Muscle of back (tissue), 11 donors: ENCODE measurements around the gene CFAP92. TPM values are rescaled to one million over a fixed set of nuclear protein-coding genes. Genes with fewer than 3 reads are reported as not detected.

Experiments
- DNase-seq, 3 donors: peaks; one replicate each; pipeline versions ENCODE4 v3.0.0 to v3.0.0-alpha.2; 2013
- polyA plus RNA-seq, 10 donors: library from polyadenylated mRNA; unstranded; fragments of 120-200 nt; gene quantifications; one replicate each; pipeline ENCODE4 v1.2.1, GENCODE V29; 2013; ENCODE audit not compliant: insufficient read length in 10 of 10

The CFAP92 gene
- polyA plus RNA-seq, 10 donors = 0.42 to 1.5 (median 0.85) TPM

DNA sequence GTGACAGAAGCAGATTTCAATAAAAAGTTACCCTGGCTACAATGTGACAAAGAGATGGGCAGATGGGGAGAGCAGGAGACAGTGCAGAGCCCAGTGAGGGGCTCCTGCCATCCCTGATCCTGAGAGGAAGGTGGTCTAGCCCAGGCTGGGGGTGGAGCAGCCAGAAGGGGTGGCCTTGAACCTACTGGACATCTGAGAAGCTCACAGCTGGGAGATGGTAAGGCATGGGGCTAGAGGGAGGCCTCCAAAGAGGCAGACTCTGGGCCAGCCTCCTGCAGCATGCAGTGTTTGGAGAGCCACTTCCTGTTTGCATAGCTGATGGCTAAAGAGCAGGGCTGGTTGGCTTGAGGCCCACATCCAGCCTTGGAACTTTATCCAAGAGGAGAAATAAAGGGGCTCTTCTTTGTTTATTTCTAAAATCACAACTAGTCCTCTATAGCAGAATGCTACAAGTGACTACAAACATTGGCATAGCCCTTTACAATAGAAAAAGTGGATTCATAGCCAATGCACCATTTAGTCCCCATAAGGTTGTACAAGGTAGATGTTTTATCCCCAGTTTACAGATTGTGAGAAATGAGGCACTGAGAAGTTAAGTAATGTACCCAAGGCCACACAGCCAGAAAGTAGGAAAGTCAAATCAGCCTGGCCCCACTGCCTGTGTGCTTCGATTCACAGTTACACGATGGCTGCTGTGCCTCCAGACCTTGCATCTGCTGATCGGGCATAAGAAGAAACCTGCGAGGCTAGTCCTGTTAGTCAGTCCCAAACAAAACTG is 11.8 kb upstream of the CFAP92 start:
- DNase-seq = no peak

- no peak for DNase-seq
Observed at GRCh38 chr3:129004639-129005295, 10.9 kb upstream of the CFAP92 start.

GRCh38 chr3:129003578-129004112 is 9.8 kb upstream of the CFAP92 start:
- no peak for DNase-seq

- no peak for DNase-seq
Observed at GRCh38 chr3:129002573-129003569, 9.0 kb upstream of the CFAP92 start.

GRCh38 chr3:129001806-129002572 is 8.1 kb upstream of the CFAP92 start:
- peak in 1 of 3 donors; percentile 62 for DNase-seq

DNA sequence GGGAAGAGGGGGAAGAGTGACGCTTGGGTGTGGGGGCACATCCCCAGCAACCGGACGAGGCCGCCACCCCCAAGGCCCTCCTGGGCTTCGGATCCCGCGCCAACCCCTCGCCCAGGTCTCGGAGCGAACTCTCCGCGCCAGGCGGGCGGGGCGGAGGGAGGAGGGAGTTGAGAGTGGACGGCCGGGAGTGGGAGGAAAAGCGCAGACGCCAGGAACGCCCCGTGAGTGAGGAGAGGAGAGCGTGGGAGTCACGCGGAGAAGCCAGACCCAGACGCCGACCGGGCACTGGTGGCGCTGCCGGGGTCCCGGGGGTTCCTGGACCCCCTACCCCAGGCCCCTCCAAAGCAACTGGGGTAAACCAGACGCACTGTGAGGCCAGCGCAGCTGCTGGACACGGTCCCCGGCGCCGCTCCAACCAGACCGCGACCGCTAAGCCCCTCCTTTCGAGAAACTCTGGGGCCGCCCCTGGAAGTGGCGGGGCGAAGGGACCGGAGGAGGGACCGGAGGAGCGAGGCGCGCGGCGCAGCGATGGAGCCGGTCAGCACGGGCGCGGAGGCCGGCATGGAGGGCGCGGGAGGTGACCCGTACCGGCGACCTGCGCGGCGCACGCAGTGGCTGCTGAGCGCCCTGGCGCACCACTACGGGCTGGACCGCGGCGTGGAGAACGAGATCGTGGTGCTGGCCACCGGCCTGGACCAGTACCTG is 7.4 kb upstream of the CFAP92 start, which contains the start of gene EFCC1:
TSS of gene EFCC1 (plus strand) at position 204 of the 705 bp plus-strand sequence. CDS start at position 529, 325 bp downstream.
- DNase-seq = peak; percentile 36 to 92 (median 73)

GRCh38 chr3:129000742-129001100 is 6.8 kb upstream of the CFAP92 start:
- no peak for DNase-seq

DNA sequence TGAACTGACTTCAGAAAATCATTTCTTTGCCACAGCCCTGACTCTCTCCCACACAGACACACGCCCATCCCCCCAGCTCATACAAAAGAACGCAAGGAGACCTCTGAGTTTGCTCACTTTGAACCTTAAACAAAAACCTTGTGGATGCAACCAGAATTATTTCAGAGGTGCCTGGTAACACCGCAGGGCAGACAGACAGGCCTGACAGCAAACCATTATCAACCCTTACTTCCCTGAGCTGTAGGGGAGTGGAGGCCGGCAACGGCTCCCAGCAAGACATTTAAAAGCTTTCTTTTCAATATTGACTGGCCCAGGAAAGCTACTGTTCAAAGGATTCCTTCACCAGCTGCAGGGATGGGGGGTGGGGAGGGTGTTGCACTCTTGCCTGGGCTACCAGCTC is 5.2 kb upstream of the CFAP92 start:
- DNase-seq = no peak

DNA sequence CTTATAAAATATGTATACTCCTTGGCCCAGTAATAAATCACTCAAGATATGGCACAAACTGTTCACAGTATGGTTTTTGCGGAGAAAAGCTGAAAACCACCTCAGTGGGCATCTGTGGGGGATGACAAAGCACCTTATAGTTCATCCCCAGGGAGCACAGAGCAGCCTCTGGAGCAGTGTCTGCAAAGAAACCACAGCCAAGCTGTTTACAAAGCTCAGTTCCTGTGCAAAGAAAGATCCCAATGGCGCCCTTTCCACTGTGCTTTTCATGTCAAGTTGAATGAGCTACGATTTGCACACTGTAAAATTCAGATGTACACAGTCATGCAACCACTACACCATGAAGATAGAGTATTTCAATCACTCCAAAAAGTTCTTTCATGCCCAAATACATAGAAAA is 4.7 kb upstream of the CFAP92 start:
- DNase-seq = no peak

- DNase-seq = peak in 1 of 3 donors; percentile 55
Observed at GRCh38 chr3:128997486-128998133, 3.7 kb upstream of the CFAP92 start.

- no peak for DNase-seq
Observed at GRCh38 chr3:128996726-128997125, 2.9 kb upstream of the CFAP92 start.

GRCh38 chr3:128996200-128996599 is 2.3 kb upstream of the CFAP92 start:
- no peak for DNase-seq

- no peak for DNase-seq
Observed at GRCh38 chr3:128995737-128996136, 1.9 kb upstream of the CFAP92 start.

DNA sequence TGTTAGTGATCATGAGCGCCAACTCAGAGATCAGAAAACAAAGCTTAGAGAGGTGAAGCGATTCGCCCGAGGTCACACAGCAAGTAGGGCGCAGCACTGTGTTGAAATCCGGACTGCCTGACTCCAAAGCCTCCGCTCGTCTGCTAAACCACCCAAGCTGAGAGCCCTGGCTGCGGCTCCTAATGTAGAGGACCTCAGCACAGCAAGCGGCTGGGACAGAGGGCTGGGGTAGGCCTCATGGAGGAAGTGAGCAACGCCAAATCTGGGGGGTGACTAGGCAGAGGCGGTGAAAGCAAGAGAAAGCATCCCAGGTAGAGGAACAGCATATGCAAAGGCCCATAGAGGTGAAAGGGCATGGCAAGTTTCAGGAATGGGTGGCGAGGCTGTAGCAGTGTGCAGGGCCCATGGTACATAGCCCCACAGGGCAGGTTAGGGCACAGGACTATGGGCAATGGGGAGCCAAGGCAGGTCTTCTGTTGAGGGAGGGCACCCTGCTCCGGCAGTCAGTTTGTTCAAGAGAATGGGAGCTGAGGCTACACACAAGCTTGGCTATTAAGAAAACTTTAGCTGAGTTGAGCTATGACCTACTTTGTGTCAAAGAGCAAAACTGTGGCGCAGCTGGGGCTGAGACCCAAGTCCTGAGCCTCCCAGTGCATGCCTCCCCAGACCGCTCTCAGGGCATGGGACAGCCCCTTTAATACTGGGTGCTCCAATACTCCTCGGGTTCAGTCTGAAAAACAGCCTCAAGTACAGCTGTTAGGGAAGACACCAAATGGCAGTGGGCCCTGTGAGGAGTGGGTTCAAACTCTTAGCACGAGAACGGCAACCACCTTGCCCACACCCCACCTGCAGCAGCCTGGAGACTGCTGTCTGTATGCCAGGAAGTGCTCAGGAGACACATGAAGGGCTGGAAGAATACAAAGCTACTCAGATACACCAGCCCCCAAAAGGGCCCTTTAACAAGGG is 988 bp upstream of the CFAP92 start:
- no peak for DNase-seq

GRCh38 chr3:128994173-128994512 is 267 bp upstream of the CFAP92 start:
- DNase-seq = peak in 1 of 3 donors; percentile 58

- DNase-seq = no peak
Observed at GRCh38 chr3:128992926-128993460, 883 bp downstream of the CFAP92 start.

- no peak for DNase-seq
Observed at GRCh38 chr3:128991355-128991895, 2.5 kb downstream of the CFAP92 start.

DNA sequence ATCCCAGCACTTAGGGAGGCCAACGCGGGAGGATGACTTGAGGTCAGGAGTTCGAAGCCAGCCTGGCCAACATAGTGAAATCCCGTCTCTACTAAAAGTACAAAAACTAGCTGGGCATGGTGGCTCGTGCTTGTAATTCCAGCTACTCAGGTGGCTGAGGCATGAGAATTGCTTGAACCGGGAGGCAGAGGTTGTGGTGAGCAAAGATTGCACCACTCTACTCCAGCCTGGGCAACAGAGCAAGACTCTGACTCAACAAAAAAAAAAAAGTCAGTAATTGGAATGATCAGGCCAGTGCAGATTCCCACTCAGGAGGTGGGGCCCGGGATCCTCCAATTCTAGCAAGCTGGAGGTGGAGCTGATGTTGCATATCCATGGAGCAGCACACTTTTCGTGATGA is 5.6 kb downstream of the CFAP92 start:
- no peak for DNase-seq
